T follicular helper cell (primary cell): ENCODE measurements around the gene LAMA2.
A peak's percentile ranks its signal among the peaks of the same experiment; 100 is the strongest.

Source experiments
- DNase-seq: peaks from one replicate; pipeline ENCODE4 v3.0.0-alpha.2; 2020; ENCODE audit warnings: low read depth

The LAMA2 gene

DNA sequence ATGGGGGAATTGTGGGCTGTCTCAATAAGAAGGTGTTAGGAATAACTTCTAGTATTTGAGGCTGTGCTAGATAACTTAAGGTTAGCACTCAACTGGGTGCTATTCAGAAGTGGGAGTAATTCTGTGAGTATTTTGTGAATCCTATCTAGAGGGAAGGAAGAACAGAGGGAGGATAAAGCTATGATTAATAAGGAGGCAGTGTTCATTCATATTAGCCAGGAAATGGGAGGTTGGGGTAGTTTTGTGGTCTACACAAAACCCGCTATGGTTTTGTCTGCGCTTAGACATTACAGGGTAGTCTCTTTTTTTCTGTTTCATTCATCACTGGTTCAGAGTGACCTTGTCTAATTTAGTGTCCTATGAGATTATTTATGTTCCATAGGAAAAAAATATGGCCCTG is 486.0 kb downstream of the LAMA2 start:
- no peak for DNase-seq

DNA sequence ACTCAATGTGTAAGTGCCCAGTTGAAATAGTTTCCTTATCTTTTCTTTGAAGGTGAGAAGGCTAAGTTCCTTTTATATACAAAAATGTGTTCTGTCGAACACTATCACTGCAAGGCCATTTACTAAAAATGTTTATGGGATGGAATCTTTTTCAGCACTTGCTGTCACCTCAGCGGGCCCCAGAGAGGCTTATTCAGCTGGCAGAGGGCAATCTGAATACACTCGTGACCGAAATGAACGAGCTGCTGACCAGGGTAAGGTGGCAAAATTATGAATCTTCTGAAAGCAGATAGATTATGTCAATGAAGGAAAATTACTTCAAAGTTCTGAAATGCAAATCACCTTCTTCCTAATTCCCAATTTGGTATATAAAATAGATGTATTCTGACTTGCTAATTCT is 486.8 kb downstream of the LAMA2 start:
- no peak for DNase-seq

DNA sequence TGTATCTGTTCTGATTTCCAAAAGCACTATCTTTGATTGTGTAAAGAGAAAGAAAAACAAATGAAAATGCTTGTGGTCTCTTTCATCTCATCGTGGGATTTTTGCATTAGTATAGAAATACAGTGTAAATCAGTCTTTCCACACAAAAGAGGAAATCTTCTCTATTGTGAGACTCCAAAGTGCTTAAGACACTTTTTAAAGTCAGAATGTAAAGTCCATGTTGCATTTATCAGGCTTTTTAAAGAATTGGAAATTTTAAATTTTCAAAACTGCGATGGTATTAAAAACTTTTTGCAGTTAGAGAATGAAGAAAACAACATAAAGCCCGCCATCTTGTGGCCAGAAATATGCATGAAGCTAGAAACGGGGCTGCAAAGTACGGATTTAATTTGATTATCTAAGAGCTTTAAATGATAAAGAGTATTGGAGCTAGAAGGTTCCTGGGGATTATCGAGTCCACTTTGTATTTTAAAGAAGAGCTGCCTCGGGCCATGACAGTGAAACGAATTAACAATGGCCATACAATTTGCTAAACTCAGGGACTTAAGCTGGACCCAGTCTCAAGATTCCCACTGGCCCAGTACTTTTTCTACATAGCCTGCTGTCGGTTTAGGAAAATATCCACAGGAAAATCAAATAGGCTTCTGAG is 487.5 kb downstream of the LAMA2 start:
- DNase-seq = peak; percentile 16

DNA sequence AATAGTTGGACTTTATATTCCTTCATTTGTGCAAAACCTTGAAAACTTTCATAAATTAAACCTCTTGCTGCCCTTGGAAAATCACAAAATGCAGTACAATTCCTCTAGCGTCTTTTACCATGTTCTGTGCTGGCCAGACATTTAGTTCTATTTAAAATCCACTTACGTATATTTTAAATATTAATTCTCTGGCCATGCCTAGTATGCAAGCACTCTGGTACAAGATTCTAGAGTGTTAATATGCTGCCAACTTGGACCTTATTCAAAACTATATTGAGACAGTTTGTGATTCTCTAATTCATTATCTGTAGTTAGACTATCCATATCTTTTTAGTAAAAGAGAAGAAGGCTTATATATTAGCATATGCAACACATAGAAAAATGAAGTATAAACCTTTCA is 498.9 kb downstream of the LAMA2 start:
- no peak for DNase-seq

DNA sequence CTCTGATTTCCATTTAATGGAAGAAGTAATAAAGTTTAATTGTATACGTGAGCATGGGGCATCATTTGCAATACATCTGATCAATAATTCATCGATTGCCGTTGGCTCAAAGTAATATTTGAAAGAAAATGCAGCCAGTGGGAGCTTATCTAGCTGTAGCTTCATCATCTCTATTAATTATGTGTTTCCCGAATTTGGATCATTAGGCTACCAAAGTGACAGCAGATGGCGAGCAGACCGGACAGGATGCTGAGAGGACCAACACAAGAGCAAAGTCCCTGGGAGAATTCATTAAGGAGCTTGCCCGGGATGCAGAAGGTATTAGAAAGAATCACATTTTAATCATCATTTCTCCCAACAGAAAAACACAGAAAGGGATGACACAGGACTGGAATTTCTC is 500.0 kb downstream of the LAMA2 start:
- no peak for DNase-seq

DNA sequence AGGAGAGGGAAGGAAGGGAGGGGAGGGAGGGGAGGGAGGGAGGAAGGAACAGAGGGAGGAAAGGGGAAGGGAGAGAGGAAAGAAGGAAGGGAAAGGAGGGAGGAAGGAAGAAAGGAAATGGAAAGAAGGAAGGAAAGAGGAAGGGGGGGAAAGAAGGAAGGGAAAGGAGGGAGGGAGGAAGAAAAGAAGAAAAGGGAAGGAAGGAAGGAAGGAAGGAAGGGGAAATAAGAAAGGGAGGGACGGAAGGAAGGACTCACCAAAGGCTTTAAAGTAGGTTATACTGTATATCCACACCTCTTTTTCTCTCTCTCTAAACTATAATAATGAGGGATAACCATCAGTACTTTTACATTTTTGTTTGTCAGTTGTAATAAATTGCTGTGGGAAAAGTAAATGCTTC is 502.2 kb downstream of the LAMA2 start:
- DNase-seq = no peak

DNA sequence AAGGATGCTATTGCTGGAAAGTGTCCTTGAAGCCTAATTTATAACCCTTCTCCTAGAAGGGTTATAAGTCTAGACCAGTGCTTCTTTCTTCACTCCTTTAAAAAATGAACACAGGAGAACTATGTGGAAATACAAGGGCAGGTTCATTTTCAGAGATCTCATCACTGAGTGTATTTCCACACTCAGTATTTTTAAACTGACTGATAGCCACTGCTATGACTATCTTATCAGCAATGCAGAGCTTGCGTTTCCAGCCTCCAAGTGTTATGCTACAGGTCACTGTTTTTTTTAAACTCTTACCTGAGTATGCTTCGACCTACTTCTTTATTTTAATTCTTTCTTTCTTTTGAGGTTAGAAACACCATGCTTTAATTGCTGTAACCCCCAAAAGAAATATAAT is 508.0 kb downstream of the LAMA2 start:
- no peak for DNase-seq

DNA sequence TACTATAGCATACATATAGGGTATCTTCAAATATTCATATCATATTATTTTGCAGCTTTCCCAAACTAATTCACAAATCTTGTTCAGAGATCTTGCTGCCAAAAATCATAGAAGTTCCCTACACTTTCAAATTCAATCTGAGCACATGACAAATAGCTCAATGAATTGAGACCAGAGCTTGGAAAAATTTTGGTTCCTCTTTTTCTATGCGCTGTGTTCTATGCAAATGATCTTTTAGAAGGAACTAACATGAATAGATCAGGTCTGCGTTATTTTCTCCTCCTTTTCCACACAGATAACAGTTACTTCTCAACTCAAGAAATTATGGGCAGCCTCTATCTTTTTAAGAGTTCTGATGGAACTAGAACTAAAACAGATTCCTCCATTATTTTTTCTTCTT is 510.7 kb downstream of the LAMA2 start:
- DNase-seq = no peak

DNA sequence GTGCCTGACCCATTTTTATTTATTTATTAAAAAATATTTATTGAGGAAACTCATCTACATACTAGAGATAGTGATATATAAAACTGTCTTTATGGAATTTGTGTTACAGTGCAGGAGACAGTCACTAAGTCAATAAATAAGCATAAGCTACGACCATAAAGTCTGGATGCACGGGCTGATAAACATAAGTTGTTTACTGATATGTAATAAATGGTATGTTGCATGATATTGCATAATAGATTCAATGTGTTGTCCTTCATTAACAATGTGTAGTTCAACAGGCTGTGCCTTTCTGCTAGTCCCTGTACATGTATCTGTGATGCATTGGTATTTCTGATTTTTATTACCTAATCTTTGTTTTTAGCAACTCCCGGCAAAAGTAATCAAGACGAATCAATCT is 515.8 kb downstream of the LAMA2 start:
- no peak for DNase-seq

DNA sequence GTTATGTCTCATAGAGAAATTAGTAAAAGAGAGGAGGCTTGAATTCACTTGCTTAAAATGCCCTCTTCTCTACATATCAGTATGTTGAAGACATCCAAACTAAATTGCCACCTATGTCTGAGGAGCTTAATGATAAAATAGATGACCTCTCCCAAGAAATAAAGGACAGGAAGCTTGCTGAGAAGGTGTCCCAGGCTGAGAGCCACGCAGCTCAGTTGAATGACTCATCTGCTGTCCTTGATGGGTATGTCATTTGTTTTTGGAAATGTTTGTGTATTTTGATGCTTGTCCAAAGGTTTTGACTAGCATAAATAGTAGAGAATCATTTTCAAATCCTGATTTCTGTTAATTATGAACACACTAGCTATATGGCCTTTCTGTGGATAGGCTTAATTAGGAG is 519.3 kb downstream of the LAMA2 start:
- DNase-seq = no peak

DNA sequence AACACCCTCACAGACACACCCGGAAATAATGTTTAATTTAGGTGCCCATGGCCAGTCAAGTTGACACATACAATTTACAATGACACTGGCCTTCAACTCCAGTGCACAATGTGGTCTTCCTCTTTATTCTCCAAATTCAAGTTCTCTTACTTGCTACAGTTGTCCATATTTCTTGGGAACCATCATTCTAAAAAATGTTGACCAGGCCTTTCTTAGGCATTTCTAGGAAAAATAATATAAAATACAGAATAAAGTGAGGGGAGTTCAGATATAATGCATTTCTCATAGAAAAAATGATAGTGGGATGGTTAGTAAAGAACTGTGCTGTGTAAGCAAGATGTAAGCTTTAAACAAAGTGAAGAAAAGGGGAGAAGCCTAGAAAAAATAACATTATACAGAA is 528.2 kb downstream of the LAMA2 start:
- no peak for DNase-seq

DNA sequence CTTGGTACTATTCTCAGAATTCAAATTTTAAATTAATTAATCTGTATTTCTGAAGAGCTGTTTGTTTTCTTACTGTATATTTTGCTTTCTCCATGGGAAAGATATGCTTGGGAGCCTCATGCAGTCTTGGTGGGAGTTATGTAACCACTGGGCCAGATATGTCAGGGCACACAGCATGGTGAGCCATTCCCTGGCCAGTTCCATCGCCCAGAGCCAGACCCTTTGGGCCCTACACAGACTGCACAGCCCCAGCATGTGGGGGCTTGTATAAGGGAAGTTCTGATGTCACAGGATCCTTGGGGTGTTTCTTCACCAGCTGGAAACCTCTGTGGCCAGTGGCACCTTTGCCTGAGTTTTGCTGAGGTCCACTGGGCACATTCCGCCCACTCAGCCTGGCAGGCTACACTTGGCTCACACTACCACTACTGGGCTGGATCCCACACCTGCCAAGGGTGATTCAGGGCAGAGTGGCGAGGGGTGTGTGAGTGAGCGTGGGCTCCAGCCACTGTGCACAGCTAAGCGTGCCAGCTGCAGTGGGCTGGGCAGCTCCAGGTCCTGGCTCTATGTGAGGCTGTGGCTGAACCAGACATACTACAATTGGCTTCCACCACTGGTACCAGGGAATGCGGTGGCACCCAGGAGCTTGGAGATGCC is 533.5 kb downstream of the LAMA2 start:
- no peak for DNase-seq

DNA sequence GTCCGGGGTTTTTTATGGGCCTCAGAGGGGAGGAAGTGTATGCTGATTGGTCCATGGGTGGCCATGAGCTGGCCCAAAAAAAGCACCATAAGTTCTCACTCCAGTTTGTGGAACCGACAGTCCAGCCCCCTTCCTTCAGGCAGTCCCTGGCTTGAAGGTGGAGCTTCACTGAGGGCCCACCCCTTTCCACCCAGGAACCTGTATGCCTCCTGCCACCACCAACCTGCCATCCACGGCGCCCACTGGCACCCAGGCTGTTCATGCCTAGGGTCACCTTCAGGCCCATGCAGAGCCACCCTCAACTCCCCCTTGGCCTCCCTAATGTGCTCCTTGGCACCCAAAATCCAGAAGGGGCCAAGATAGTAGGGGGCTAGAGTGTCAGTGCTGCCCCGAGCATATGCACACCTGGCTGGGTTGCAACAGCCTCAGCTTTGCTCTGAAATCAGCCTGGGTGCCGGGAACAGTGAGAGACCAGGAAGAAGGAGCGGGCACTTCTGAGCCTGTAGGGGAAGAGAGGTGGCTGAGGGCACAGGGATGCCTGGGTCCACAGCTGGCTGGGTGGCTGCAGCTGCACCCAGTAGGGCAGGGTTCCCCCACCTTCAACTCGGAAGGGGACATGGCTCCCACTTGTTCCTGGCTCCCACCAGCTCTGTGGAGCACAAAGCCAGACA is 534.6 kb downstream of the LAMA2 start:
- no peak for DNase-seq

DNA sequence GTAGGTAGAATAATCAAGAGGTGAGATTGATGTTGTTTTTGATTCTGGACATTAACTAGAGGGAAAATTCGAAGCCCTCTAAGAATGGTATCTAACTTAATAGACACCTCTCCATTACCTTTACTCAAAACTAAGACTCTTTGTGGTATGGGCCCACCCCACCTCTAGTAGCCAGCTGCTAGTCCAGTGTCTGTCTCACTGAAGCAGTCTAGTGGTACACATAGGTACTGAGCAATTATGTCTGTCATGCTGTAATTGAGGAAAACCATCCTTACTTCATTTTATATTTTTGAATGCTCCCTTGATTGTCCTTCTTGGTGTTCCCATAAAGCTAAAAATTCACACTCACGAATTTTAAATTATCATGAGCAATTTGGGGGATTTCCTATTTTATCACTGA is 536.4 kb downstream of the LAMA2 start:
- no peak for DNase-seq

DNA sequence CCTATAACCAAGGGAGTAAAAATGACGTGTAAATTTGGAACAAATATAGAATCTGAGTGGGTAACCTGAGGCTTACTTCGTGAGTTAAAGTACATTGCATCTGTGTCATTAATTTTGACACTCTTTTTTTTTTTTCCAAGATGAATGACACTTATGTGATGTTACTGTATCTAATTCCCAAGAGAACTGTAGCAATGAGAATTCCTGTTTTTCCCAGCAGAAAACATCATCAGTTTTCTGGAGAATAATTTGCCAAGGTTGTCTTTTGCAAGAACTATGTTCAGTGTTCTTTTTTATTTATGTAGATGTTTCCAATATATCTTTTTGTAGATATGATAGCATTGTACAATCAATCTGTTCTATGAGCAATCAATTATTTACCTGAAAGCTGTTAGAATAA is 543.4 kb downstream of the LAMA2 start:
- DNase-seq = no peak

DNA sequence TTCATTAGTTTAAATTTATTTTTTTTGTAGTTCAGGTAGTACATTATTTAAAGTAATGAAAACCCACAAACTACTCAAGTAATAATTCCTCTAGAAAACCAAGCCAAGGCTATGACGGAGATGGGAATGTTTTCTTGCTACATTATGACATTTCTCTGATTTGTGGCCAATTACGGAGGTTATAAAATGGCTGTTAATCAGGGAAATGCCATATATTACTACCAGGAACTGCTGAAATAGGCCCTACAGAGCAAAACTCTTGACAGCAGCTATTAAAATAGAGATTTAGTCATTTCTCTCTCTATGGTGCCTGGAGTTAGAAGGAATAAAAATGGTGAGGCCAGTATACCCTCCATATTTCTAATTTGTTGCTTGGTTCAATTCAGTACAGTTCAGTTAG is 547.0 kb downstream of the LAMA2 start:
- no peak for DNase-seq

DNA sequence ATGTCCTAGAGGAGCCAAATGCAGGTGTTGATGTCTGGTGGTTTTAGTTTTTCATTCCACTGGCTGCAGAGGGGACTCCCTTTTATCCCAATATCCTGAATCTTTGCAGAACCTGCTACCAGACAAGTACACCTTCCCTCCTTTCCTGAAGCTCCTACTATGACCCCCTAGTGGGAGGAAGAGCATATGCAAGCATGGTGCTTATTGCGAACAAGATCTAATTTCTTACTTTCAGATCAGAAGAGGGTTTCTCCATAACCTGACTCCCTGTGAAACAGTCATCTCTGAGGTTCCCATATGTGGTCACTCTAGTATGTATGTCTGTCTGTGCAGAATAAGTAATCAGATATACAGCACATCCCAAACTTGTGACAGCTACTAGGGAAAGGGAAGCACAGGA is 549.8 kb downstream of the LAMA2 start:
- no peak for DNase-seq

DNA sequence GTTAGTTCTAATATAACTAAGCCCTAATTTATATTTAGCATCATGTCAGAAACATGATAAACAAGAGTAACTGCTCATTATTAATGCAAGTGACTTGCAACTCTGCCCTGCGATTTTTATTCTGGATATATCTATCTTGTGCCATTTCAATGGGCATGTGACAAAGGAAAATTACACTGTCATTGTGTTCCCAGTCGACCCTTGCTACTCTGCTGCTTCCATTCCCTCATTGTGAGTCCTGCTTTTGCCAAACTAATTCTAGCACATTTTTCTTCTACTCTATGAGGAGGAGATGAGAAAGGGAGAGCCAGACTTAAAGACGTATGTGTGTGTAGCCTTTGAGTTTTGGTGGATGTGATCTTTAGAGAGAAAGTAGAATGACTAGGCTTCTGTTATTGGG is 551.2 kb downstream of the LAMA2 start:
- DNase-seq = no peak

DNA sequence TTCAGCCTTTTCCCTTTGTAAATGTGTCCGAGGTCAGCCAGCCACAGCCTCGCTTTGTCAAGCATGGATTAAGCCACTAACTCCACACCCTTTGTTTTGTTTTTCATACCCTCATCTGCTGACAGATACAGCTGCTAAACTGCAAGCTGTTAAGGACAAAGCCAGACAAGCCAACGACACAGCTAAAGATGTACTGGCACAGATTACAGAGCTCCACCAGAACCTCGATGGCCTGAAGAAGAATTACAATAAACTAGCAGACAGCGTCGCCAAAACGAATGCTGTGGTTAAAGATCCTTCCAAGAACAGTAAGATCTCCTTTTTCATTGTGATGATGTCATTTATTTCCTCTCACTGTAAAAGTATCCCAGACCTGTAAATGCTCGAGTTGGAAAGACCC is 557.8 kb downstream of the LAMA2 start:
- DNase-seq = no peak

DNA sequence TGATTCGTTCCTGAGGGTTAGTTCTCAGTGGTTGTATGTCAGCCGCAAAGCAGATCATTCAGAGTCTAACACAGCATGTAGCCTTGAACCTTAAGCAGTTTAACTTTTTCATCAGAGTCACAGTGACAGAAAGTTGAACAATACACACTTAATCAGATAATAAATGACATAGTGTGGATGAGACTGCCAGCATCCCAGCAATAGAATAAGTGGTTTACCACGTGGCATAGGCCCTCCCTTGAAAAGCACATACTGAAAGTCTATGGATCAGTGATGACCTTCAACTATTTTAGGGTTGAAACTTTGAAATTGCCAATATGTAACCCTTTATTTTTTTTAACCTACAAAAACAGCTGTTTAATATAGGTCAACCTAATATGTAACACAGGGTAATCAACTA is 561.7 kb downstream of the LAMA2 start:
- no peak for DNase-seq

DNA sequence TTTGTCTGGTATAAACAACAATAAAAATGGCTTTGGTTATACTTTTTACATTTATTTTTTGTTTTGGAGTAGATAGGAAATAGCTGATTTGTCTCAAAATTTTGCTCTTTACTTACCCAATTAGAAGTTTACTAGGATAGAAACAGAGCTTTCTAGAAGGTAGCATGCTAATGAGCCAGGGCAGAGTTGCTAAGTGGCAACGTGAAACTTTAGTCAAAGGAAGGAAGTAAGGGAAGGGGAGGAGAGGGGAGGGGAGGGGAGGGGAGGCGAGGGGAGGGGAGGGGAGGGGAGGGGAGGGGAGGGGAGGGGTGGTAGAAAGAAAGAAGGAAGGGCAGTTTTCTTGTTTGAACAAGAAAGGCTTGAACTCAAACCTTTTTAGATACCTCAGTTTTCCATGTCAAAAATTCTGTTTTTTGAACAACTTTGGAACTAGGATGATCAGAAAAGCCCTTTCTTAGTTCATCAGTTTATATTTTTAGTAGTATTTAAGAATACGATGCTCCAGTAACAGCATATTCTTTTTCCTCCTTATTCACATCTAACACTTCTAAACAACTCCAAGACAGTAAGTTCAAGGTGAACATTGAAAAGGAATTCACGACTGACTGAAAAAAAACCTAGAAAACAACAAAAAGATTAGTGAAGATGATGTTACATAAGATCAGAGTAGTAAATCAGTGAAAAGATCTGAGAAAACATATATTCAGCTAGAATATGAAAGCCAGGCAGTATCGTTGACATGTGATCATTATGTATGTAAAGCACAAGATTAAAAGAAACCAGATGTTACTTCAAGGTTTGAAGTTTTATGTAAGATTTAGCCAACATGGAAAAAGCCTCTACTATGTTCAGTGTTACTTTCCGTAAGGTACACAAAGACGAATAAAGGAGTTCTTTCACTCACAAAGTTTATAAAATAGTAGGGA is 563.6 kb downstream of the LAMA2 start:
- no peak for DNase-seq

DNA sequence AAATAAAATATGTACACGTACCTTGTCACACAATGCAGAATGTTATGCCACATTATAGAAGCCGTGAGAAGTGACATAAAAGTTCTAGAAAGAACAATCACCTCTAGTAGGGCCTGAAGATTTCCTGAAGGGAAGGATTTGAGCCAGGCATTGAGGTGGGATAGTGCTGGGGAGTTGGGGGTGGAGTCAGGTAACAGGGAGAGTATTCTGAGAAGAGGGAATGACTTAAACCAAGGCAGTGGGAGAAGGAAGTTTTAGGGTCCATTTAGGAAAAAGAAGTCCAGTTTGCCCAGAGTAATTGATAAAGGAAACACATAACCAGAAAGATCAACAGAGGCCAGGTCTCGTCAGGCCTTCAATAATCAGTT is 564.2 kb downstream of the LAMA2 start:
- no peak for DNase-seq

DNA sequence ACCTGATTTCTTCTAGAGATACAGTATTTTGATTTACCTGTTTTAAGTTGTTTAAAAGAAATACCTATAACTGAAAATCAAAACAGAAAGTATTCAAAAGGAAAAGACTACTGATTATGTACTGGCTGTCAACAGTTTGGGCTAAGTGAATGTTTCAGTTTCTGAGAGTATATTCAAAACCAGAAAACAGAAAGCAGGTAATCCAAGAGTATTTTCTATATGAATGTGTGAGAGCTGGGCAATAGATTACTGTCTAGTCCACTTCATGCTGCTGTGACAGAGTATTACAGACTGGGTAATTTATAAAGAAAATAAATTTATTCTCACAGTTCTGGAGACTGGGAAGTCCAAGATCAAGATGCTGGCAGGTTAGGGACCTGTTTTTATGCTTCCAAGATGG is 566.0 kb downstream of the LAMA2 start:
- no peak for DNase-seq
